SK-N-MC (cell line): ENCODE measurements around the gene CHD9.

ENCODE experiments used
- EZH2 ChIP-seq: fragments of 200-600 bp; sonication (generic); IDR thresholded peaks from one replicate; pipeline ENCODE4 v1.6.1; 2017; ENCODE audit warnings: antibody characterized with exemption
- FOXP2 ChIP-seq: optimal IDR thresholded peaks from 2 replicates; pipeline ENCODE3; 2011; ENCODE audit warnings: mild to moderate bottlenecking, moderate library complexity; ENCODE audit not compliant: insufficient read depth; ENCODE audit errors: extremely low read length, control extremely low read depth
- POLR2AphosphoS5 ChIP-seq: IDR thresholded peaks from 2 replicates; pipeline ENCODE4 v1.6.1; 2012; ENCODE audit warnings: mild to moderate bottlenecking, low read depth, low read length, borderline replicate concordance

DNA sequence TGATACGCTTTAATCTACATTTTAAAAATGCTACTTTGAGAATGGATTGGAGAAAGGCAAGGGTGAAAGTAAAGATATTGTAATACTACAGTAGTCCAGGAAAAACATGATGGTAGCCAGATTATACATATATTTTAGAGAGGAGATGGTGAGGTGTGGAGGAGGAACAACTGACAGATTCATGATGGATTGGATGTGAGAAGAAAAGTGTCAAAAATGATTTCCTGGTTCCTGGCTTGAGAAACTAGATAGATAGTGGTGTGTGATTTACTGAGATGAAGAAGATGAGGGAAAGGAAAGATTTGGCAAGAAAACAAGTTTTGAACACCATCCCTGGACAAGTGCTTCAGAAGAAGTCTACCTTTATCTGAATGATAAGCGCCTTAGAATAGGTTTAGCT is 80.5 kb downstream of the CHD9 start:
- TF ChIP-seq POLR2AphosphoS5 (no peak), FOXP2 (no peak), EZH2 (no peak)
